Prostate gland (tissue), 1 donor: ENCODE data around the gene RBFOX1.

ENCODE experiments used
- POLR2A ChIP-seq: fragments of 450-650 bp; IDR thresholded peaks from one replicate; pipeline ENCODE4 v1.6.1; 2016; ENCODE audit warnings: antibody characterized with exemption, mild to moderate bottlenecking
- POLR2AphosphoS5 ChIP-seq: sonication (generic); formaldehyde crosslinking; IDR thresholded peaks from one replicate; pipeline ENCODE4 v1.6.1; 2017; ENCODE audit warnings: antibody characterized with exemption

DNA sequence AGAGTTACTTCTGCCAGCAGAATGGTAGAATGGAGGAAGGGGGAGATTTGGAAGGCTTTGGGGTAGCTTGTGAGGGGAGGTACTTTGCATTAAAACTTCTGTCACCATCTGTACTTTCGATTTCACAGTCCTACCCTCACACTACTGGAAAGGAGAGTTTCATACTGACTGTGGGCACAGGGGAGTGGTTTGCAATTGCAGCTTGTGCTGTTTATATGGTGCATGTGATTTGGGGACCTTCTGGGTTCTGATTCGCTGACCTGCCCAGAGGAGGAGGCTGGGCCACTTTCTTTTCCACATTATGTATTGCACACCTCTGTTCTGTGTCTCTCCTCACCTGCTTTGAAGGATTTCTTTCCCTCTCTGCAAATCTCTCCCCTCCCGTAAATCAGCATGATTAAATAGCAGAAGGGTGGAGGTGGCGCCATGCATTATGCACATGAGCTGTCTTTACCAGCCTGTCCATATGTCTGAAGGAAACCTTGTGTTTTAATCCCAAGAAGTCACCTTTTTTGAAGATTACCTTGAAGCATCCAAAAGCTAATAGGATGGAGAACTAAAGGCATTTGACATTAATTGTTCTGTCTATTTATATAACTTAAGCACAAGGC, 90.9 kb downstream of the RBFOX1 start:
- TF ChIP-seq POLR2A (no peak), POLR2AphosphoS5 (no peak)
